Muscle layer of duodenum (tissue), 2 donors: ENCODE data around the gene MEIKIN.

Source experiments
- H3K27ac ChIP-seq: one replicate; pipeline ENCODE4 v1.7.0; 2013; ENCODE audit warnings: mild to moderate bottlenecking, low read length
- H3K27me3 ChIP-seq: one replicate; pipeline ENCODE4 v1.7.0; 2013; ENCODE audit warnings: low read depth, mild to moderate bottlenecking, control low read depth, low read length
- H3K36me3 ChIP-seq, 2 donors: one replicate each; pipeline ENCODE4 v1.7.0; 2013; ENCODE audit warnings: low read length in 2 of 2, control low read depth in 1 of 2, mild to moderate bottlenecking in 1 of 2; ENCODE audit not compliant: insufficient read depth in 2 of 2, control insufficient read depth in 1 of 2
- H3K4me1 ChIP-seq, 2 donors: one replicate each; pipeline ENCODE4 v1.7.0; 2013; ENCODE audit warnings: low read length in 2 of 2, mild to moderate bottlenecking in 2 of 2, control low read depth in 1 of 2, moderate library complexity in 1 of 2; ENCODE audit not compliant: insufficient read depth in 2 of 2, control insufficient read depth in 1 of 2
- H3K4me3 ChIP-seq, 2 donors: one replicate each; pipeline ENCODE4 v1.7.0; 2013; ENCODE audit warnings: low read length in 2 of 2, low read depth in 1 of 2, mild to moderate bottlenecking in 1 of 2
- H3K9me3 ChIP-seq, 2 donors: one replicate each; pipeline ENCODE4 v1.7.0; 2013; ENCODE audit warnings: low read length in 2 of 2, control low read depth in 1 of 2, mild to moderate bottlenecking in 1 of 2; ENCODE audit not compliant: control insufficient read depth in 1 of 2
- donor health status: healthy.

The MEIKIN gene

DNA sequence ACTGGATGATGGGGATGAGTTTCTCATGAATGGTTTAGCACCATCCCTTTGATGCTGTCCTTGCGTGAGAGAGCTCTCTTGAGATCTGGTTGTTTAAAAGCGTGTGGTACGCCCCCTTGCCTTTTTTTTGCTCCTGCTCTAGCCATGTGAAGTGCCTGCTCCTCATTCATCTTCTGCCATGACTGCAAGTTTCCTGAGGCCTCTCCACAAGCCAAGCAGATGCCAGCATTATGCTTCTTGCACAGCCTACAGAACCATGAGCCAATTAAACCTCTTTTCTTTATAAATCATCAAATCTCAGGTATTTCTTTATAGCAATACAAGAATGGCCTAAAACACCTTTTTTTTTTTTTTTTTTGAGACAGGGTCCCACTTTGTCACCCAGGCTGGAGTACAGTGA is 181.5 kb downstream of the MEIKIN start:
- H3K4me3 ChIP-seq: no peak overlapping the region
- H3K27me3 ChIP-seq: no peaks in the 10 kb centered on the region
- peaks cover 0 to 3% of the 10 kb centered on the region in 2 donors for H3K9me3 ChIP-seq
- peaks cover 0 to 9% of the 10 kb centered on the region in 2 donors for H3K36me3 ChIP-seq
- H3K4me1 ChIP-seq: peaks cover 0 to 14% of the 10 kb centered on the region in 2 donors
- no peak overlapping the region for H3K27ac ChIP-seq

DNA sequence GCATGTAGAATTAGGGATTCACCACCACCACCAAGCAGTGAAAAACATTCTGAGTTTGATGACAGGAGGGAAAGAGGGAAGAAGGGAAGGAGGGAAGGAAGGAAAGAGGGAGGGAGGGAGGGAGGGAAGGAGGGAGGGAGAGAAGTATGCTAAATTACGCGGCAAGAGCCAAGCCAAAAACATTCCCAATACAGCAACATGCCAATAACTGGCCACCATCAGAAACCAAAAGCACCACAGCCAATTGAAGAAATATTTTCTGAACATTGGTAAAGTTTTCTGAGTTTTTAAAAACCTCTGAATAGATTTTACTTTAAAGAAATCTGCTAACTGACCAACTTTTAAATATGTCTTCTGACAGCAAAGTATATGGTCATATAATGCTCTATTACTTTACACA is 184.7 kb downstream of the MEIKIN start:
- Histone ChIP-seq H3K27me3 (no peaks in the 10 kb centered on the region), H3K4me1 (peaks cover 0 to 17% of the 10 kb centered on the region in 2 donors), H3K36me3 (peaks cover 0 to 9% of the 10 kb centered on the region in 2 donors), H3K9me3 (peaks cover 0 to 3% of the 10 kb centered on the region in 2 donors), H3K4me3 (no peak overlapping the region), H3K27ac (no peak overlapping the region)

DNA sequence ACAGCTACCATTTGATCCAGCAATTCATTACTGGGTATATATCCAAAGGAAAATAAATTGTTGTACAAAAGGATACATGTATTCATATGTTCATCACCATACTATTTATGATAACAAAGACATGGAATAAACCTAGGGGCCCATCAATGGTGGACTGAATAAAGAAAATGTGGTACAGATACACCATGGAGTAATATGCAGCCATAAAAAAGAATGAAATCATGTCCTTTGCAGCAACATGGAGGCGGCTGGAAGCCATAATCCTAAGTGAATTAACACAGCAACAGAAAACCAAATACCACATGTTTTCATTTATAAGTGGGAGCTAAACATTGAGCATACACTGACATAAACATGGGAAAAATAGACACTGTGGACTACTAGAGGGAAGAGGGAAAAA is 185.8 kb downstream of the MEIKIN start:
- Histone ChIP-seq H3K27ac (no peak overlapping the region), H3K4me3 (no peak overlapping the region), H3K9me3 (peaks cover 0 to 3% of the 10 kb centered on the region in 2 donors), H3K4me1 (peaks cover 0 to 17% of the 10 kb centered on the region in 2 donors), H3K27me3 (no peaks in the 10 kb centered on the region), H3K36me3 (peaks cover 0 to 9% of the 10 kb centered on the region in 2 donors)

DNA sequence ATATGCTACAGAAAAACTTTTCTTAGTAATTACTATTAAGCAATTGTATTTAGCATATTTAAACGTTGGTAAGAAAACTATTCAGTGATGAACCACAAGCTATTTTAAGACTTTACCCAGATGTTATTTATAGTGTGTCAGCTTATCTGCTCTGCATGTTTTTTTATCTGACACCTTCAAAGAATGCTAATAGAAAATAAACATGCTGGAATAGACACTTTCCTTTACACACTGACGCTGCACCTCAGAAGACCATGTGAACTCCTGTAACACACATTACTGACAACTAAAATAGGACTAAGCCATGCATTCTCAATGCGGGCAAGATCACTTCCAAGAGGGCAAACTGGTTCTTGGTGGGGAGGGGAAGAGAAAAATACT is 187.0 kb downstream of the MEIKIN start:
- H3K4me3 ChIP-seq: no peak overlapping the region

DNA sequence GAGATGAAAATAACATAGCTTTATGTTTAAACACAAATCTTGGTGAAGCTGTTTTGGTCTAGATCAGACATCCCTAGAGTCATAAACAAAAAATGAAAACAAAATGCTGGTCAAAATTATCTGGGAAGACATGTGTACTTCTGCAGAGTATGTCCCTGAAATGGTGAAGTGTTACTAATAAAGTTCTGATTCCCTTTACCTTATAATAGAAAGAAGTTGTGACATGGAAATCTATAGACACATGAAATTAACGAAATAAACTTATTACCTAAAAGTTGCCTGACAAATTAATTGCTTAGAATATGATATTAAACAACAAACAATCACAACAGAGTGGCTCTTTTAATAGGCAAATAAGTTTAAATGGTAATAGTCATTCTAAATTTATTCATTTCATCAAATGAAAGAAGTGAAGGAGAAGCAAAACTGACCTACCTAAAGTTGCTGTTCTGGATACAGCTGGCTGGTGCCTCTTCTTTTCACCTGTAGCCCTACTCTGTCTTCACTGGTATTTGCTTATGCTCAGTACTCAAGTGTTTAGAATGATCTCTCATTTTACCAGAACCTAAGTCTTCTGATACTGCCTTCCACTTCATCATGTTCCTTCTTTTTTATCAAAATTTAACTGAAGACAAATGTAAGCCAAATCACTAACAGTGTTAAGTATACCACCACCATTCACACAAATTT is 187.5 kb downstream of the MEIKIN start:
- Histone ChIP-seq H3K36me3 (no peaks in the 10 kb centered on the region), H3K27ac (no peak overlapping the region), H3K4me1 (peaks cover 0 to 17% of the 10 kb centered on the region in 2 donors), H3K9me3 (no peaks in the 10 kb centered on the region), H3K27me3 (no peaks in the 10 kb centered on the region), H3K4me3 (no peak overlapping the region)

More for the DNA sequence above, 187.0 kb downstream of the MEIKIN start:
- H3K27ac ChIP-seq: no peak overlapping the region
- H3K4me1 ChIP-seq: peaks cover 0 to 17% of the 10 kb centered on the region in 2 donors
- peaks cover 0 to 3% of the 10 kb centered on the region in 2 donors for H3K36me3 ChIP-seq
- H3K9me3 ChIP-seq: no peaks in the 10 kb centered on the region
- no peaks in the 10 kb centered on the region for H3K27me3 ChIP-seq
